Suprapubic skin (tissue), 3 donors: ENCODE measurements around the gene LYZL6.

Experiments used
- POLR2AphosphoS5 ChIP-seq, 3 donors: sonication (generic); formaldehyde crosslinking; IDR thresholded peaks; one replicate each; pipeline ENCODE4 v1.6.1; 2017; ENCODE audit warnings: antibody characterized with exemption in 3 of 3
- TF ChIP-seq, protein P1 (sequence below), 2 donors: fragments of 200-600 bp in 1 of 2; fragments of 450-650 bp in 1 of 2; sonication (generic) in 1 of 2; IDR thresholded peaks; one replicate each; pipeline ENCODE4 v1.5.1; 2016 to 2019; ENCODE audit warnings: antibody characterized with exemption in 2 of 2, mild to moderate bottlenecking in 1 of 2, moderate library complexity in 1 of 2

DNA sequence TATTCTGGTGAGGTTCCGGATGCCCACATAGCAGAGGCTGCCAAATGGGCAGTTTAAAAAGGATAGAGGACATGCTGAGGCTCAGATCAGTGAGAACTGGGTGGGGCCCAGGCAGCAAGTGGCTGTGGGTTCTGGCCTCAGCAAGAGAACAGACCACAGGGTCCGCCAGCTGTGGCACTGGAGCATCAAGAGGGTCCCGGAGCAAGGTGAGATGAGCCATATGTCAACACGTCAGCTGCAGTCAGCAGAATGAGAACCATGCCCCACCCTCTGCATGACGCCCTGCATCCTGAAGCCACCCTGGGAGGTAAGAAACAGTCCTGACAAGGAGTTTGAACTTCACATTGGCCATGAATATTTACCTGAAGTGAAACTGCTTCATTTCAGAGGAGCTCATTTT lies 43.2 kb downstream of the LYZL6 start:
- TF ChIP-seq, protein P1, sequence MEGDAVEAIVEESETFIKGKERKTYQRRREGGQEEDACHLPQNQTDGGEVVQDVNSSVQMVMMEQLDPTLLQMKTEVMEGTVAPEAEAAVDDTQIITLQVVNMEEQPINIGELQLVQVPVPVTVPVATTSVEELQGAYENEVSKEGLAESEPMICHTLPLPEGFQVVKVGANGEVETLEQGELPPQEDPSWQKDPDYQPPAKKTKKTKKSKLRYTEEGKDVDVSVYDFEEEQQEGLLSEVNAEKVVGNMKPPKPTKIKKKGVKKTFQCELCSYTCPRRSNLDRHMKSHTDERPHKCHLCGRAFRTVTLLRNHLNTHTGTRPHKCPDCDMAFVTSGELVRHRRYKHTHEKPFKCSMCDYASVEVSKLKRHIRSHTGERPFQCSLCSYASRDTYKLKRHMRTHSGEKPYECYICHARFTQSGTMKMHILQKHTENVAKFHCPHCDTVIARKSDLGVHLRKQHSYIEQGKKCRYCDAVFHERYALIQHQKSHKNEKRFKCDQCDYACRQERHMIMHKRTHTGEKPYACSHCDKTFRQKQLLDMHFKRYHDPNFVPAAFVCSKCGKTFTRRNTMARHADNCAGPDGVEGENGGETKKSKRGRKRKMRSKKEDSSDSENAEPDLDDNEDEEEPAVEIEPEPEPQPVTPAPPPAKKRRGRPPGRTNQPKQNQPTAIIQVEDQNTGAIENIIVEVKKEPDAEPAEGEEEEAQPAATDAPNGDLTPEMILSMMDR (IDR thresholded peaks at IDR 0.05), result no peak
- no peak for TF ChIP-seq POLR2AphosphoS5 (IDR thresholded peaks at IDR 0.05)
